ENCODE data around the gene GPSM1. TPM values are rescaled to one million over a fixed set of nuclear protein-coding genes. Genes with fewer than 3 reads are reported as not detected.

Gene GPSM1
- total and polyA plus RNA-seq, 4 donors: 12.6 to 41.6 (median 22.7) TPM

GRCh38 chr9:136294437-136294836, 32.9 kb upstream of the GPSM1 start:
- DNase-seq (no peak), ATAC-seq (ENCODE audit: insufficient read depth, low FRiP score) (no peak)
- no peak overlapping the region for H3K27ac ChIP-seq (ENCODE audit: low read depth in 1 of 2, low read length in 1 of 2)
- no peaks in the 10 kb centered on the region for H3K36me3 ChIP-seq (ENCODE audit: control insufficient read depth in 4 of 4, insufficient read depth in 4 of 4, low read length in 4 of 4)
- no peak overlapping the region for H3K9ac ChIP-seq (ENCODE audit: insufficient read depth in 1 of 2, low read length in 2 of 2)
- peaks cover 0 to 4% (median 0%) of the 10 kb centered on the region in 4 donors for H3K9me3 ChIP-seq (ENCODE audit: control insufficient read depth in 4 of 4, insufficient read depth in 3 of 4, low read length in 3 of 4)
- 85 to 90% methylated on average over 5 of the region's 5 CpGs for WGBS, 2 donors
- no peaks in the 10 kb centered on the region for H3K27me3 ChIP-seq (ENCODE audit: control insufficient read depth in 3 of 3, insufficient read depth in 3 of 3, low read length in 2 of 3)
- no peak overlapping the region for H3K4me3 ChIP-seq
- no peak for TF ChIP-seq CTCF (IDR thresholded peaks at IDR 0.05; ENCODE audit: control extremely low read depth, extremely low read depth)
- peaks cover 0 to 9% (median 0%) of the 10 kb centered on the region in 5 donors for H3K4me1 ChIP-seq (ENCODE audit: control insufficient read depth in 5 of 5, insufficient read depth in 5 of 5, low read length in 5 of 5)

- no peak overlapping the region for H3K9ac ChIP-seq (ENCODE audit: insufficient read depth in 1 of 2, low read length in 2 of 2)
- WGBS, 2 donors: 90% methylated on average over 16 of the region's 16 CpGs
- H3K4me3 ChIP-seq: no peak overlapping the region
- no peaks in the 10 kb centered on the region for H3K27me3 ChIP-seq (ENCODE audit: control insufficient read depth in 3 of 3, insufficient read depth in 3 of 3, low read length in 2 of 3)
- no peak for TF ChIP-seq CTCF (IDR thresholded peaks at IDR 0.05; ENCODE audit: control extremely low read depth, extremely low read depth)
- H3K27ac ChIP-seq (ENCODE audit: low read depth in 1 of 2, low read length in 1 of 2): no peak overlapping the region
- peaks cover 0 to 4% (median 0%) of the 10 kb centered on the region in 4 donors for H3K9me3 ChIP-seq (ENCODE audit: control insufficient read depth in 4 of 4, insufficient read depth in 3 of 4, low read length in 3 of 4)
- ATAC-seq (ENCODE audit: insufficient read depth, low FRiP score) (no peak), DNase-seq (no peak)
- H3K4me1 ChIP-seq (ENCODE audit: control insufficient read depth in 5 of 5, insufficient read depth in 5 of 5, low read length in 5 of 5): peaks cover 0 to 15% (median 0%) of the 10 kb centered on the region in 5 donors
- H3K36me3 ChIP-seq (ENCODE audit: control insufficient read depth in 4 of 4, insufficient read depth in 4 of 4, low read length in 4 of 4): no peaks in the 10 kb centered on the region
Observed at GRCh38 chr9:136295055-136295454, 32.3 kb upstream of the GPSM1 start.

DNA sequence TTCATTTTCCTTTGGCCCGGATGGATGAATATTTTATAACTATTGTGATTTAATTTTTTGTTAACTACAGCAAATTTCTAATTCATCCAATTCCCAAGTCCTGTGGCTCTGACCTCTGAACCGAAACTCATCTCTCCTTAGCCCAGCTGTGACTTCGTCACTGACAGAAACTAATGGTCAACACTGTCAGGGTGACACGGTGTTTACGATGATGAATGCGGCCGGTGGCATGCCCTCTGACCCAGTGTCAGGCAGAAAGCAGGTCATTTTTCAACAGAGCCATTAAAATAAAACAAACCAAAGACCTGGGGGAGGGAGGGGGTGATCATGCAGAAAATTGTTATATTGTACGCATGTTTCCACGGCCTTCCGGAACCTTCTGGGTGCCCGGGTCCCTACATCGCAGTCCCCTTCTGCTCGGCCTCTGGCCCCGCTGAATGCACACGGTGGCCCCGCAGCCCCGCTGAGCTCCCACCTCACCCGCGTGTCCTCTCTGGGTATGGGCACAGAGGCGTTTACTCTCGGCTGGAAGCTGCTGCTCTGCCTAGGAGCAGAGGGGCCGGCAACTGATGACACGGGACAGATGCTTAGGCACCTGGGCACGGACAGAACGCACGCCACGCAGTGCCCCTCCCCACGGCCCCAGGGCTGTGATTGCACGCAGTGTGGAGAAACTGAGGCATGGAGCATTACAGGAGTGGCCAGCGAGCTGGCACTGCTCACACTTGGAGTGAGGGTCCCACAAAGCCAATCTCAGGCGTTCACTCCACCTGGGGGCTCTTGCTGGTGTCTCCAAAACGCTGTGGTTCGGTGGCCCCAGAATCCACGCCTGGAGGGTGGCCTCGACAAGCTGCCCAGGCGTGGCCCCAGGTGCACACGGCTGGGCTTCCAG, 31.6 kb upstream of the GPSM1 start:
- H3K27me3 ChIP-seq (ENCODE audit: control insufficient read depth in 3 of 3, insufficient read depth in 3 of 3, low read length in 2 of 3): no peaks in the 10 kb centered on the region
- no peak for ATAC-seq (ENCODE audit: insufficient read depth, low FRiP score)
- H3K4me3 ChIP-seq: no peak overlapping the region
- 66 to 75% methylated on average over 37 of the region's 37 CpGs for WGBS, 2 donors
- H3K36me3 ChIP-seq (ENCODE audit: control insufficient read depth in 4 of 4, insufficient read depth in 4 of 4, low read length in 4 of 4): no peaks in the 10 kb centered on the region
- H3K4me1 ChIP-seq (ENCODE audit: control insufficient read depth in 5 of 5, insufficient read depth in 5 of 5, low read length in 5 of 5): peaks cover 0 to 16% (median 0%) of the 10 kb centered on the region in 5 donors
- no peak overlapping the region for H3K9ac ChIP-seq (ENCODE audit: insufficient read depth in 1 of 2, low read length in 2 of 2)
- no peak overlapping the region for H3K27ac ChIP-seq (ENCODE audit: low read depth in 1 of 2, low read length in 1 of 2)
- no peak for TF ChIP-seq CTCF (IDR thresholded peaks at IDR 0.05; ENCODE audit: control extremely low read depth, extremely low read depth)
- peaks cover 0 to 4% (median 0%) of the 10 kb centered on the region in 4 donors for H3K9me3 ChIP-seq (ENCODE audit: control insufficient read depth in 4 of 4, insufficient read depth in 3 of 4, low read length in 3 of 4)
- DNase-seq: no peak
